Spleen (tissue), 11 donors: ENCODE results near the gene PRR33. TPM values are rescaled to one million over a fixed set of nuclear protein-coding genes. Genes with fewer than 3 reads are reported as not detected.

ENCODE experiments used
- DNase-seq: peaks from one replicate; pipeline ENCODE4 v3.0.0-alpha.2; 2020
- H3K27ac ChIP-seq, 8 donors: fragments of 200-600 bp; sonication (generic) in 7 of 8; 1 replicate in 4 of 8; 2 replicates in 4 of 8; pipeline versions ENCODE4 v1.5.0 to v1.8.0; 2016 to 2021; ENCODE audit warnings: inconsistent platforms in 4 of 8, mild to moderate bottlenecking in 4 of 8, moderate library complexity in 1 of 8
- H3K27me3 ChIP-seq, 7 donors: fragments of 200-600 bp; sonication (generic) in 6 of 7; replicated peaks in 1 of 7; 1 replicate in 4 of 7; 2 replicates in 3 of 7; pipeline versions ENCODE4 v1.5.0 to v1.8.0; 2016 to 2021; ENCODE audit warnings: inconsistent platforms in 3 of 7, mild to moderate bottlenecking in 1 of 7
- H3K36me3 ChIP-seq, 6 donors: fragments of 200-600 bp; sonication (generic) in 5 of 6; 1 replicate in 4 of 6; 2 replicates in 2 of 6; pipeline versions ENCODE4 v1.5.0 to v1.8.0; 2016 to 2021; ENCODE audit warnings: inconsistent platforms in 2 of 6
- H3K4me1 ChIP-seq, 6 donors: fragments of 200-600 bp; sonication (generic) in 5 of 6; 1 replicate in 3 of 6; 2 replicates in 3 of 6; pipeline versions ENCODE4 v1.5.0 to v1.8.0; 2016 to 2021; ENCODE audit warnings: inconsistent platforms in 3 of 6
- H3K4me3 ChIP-seq, 8 donors: fragments of 200-600 bp; sonication (generic) in 7 of 8; 1 replicate in 4 of 8; 2 replicates in 4 of 8; pipeline versions ENCODE4 v1.5.0 to v1.8.0; 2016 to 2021; ENCODE audit warnings: inconsistent platforms in 4 of 8, mild to moderate bottlenecking in 4 of 8, moderate library complexity in 2 of 8
- H3K9me3 ChIP-seq, 8 donors: fragments of 200-600 bp; sonication (generic) in 7 of 8; 1 replicate in 4 of 8; 2 replicates in 4 of 8; pipeline versions ENCODE4 v1.5.0 to v1.8.0; 2016 to 2021; ENCODE audit warnings: inconsistent platforms in 4 of 8
- POLR2A ChIP-seq, 3 donors: fragments of 450-650 bp; IDR thresholded peaks; one replicate each; pipeline ENCODE4 v1.5.1; 2017; ENCODE audit warnings: antibody characterized with exemption in 3 of 3, mild to moderate bottlenecking in 1 of 3
- POLR2AphosphoS5 ChIP-seq, 3 donors: sonication (generic); formaldehyde crosslinking; IDR thresholded peaks; one replicate each; pipeline ENCODE4 v1.5.1; 2017; ENCODE audit warnings: antibody characterized with exemption in 3 of 3
- WGBS, 5 donors: extraction: QIAGEN DNeasy Blood & Tissue Kit in 3 of 5; methylation state at CpG; one replicate each; pipeline versions ENCODE4 v1.1.5 to v1.1.7; 2013 to 2018; 5-methylcytosine and 5-hydroxymethylcytosine counted together
- intact Hi-C: fragments of 100-400 bp; cut with DNase I; formaldehyde crosslinking; loops from one replicate; pipeline ENCODE4 v1.15.0; 2023; ENCODE audit warnings: low total_unique reads
- polyA plus RNA-seq, 3 donors: library from polyadenylated mRNA; stranded (reverse); fragments of 200-250 nt; gene quantifications; one replicate each; pipeline ENCODE4 v1.2.1, GENCODE V29; 2013
- total RNA-seq, 7 donors: library from RNA; depleted of rRNA in 3 of 7; stranded (reverse); fragments of >200 nt in 3 of 7; fragmentation: NEBNext Ultra II Directional in 4 of 7; extraction: Animal tissue kit (Norgen Biotek cat#: 25700) in 4 of 7; gene quantifications; one replicate each; pipeline versions ENCODE4 v1.1.0 to v1.2.1, GENCODE V29; 2016 to 2021
- TF ChIP-seq, protein P1 (sequence below), 11 experiments: fragments of 200-600 bp in 7 of 11; fragments of 450-650 bp in 4 of 11; sonication (generic) in 4 of 11; IDR thresholded peaks in 8 of 11; conservative IDR thresholded peaks in 3 of 11; 1 replicate in 7 of 11; 2 replicates in 4 of 11; pipeline versions ENCODE4 v1.4.0 to v1.8.0; 2016 to 2021; ENCODE audit warnings: antibody characterized with exemption in 11 of 11, inconsistent platforms in 4 of 11, mild to moderate bottlenecking in 1 of 11
- donor health status: healthy with polysubstance abuse.
- donor health status: DM: no; HTN: no; CAD: no; lungs with moderate emphysema.
- donor health status: DM: no; HTN: no; CAD: no.
- donor health status: Bipolar disorder and iron deficiency.
- donor health status: healthy.
- donor health status: DM: no; HTN: no; CAD: no.
- donor health status: DM: yes; HTN: yes; CAD: no.

The PRR33 gene
- total and polyA plus RNA-seq, 10 donors: 0.03 to 0.64 (median 0.20) TPM; not detected in 7

DNA sequence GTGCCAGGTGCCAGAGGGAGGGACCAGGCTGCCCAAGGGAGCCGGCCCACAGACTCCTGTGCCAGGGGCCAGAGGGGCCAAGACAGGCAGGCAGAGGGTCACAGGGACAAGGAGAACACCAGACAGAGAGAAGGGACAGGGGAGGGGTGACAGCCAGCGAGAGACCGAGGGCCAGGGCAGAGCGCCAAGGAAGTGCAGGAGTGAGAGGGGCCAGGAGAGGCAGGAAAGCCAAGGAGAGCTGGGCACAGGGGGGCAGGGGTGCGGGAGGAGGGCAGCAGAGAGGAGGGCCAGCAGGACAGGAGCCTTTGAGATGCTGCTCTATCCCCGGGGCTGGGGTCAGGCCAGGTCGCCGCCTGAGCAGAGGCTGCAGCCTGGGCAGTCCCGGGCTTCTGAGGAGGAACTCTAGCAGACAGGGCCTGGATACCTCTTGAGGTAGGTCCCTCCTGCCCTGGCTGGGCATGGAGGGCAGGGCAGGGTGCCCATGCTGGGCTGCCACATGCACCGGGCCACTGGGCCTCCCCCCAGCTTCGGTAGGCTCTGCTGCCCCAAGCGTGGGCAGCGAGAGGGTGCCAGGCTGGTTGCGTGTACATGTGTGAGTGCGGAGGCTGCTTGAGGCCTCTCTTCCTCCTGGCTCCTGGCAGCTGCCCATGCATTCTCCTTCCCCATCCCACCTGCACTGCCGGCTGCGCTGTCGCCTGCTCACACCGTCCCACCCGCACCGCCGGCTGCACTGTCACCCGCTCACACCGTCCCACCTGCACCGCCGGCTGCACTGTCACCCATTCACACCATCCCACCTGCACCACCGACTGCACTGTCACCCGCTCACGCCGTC lies 26.6 kb downstream of the PRR33 start:
- Histone ChIP-seq H3K9me3 (no peaks in the 10 kb centered on the region), H3K36me3 (peaks cover 0 to 62% (median 5%) of the 10 kb centered on the region in 6 donors), H3K4me3 (peak overlapping the region in 6 of 8 donors; percentile 10 to 71 (median 18)), H3K27ac (peak overlapping the region; percentile 13 to 86 (median 74)), H3K27me3 (no peaks in the 10 kb centered on the region), H3K4me1 (peaks cover 25 to 85% (median 75%) of the 10 kb centered on the region in 6 donors)
- DNase-seq: peak; percentile 77
- 78 to 87% (median 80%) methylated on average over 25 to 30 of the region's 30 CpGs for WGBS, 5 donors
- TF ChIP-seq, protein P1, sequence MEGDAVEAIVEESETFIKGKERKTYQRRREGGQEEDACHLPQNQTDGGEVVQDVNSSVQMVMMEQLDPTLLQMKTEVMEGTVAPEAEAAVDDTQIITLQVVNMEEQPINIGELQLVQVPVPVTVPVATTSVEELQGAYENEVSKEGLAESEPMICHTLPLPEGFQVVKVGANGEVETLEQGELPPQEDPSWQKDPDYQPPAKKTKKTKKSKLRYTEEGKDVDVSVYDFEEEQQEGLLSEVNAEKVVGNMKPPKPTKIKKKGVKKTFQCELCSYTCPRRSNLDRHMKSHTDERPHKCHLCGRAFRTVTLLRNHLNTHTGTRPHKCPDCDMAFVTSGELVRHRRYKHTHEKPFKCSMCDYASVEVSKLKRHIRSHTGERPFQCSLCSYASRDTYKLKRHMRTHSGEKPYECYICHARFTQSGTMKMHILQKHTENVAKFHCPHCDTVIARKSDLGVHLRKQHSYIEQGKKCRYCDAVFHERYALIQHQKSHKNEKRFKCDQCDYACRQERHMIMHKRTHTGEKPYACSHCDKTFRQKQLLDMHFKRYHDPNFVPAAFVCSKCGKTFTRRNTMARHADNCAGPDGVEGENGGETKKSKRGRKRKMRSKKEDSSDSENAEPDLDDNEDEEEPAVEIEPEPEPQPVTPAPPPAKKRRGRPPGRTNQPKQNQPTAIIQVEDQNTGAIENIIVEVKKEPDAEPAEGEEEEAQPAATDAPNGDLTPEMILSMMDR (IDR thresholded peaks at IDR 0.05 in 8 of 11, conservative IDR thresholded peaks at IDR 0.05 in 3 of 11): no peak
- TF ChIP-seq POLR2AphosphoS5 (IDR thresholded peaks at IDR 0.05) (peak in 1 of 3 donors; percentile 23), POLR2A (IDR thresholded peaks at IDR 0.05) (no peak)
- intact Hi-C loops: no loop called here

GRCh38 chr11:1864231-1864630 lies 27.5 kb downstream of the PRR33 start:
- Histone ChIP-seq H3K27ac (peak overlapping the region; percentile 13 to 86 (median 74)), H3K36me3 (peaks cover 0 to 61% (median 5%) of the 10 kb centered on the region in 6 donors), H3K4me1 (peaks cover 20 to 84% (median 69%) of the 10 kb centered on the region in 6 donors), H3K9me3 (no peaks in the 10 kb centered on the region), H3K4me3 (peak overlapping the region in 4 of 8 donors; percentile 12 to 71 (median 18)), H3K27me3 (no peaks in the 10 kb centered on the region)
- intact Hi-C loops: no loop called here
- peak in 2 of 3 donors; percentile 17 to 19 for TF ChIP-seq POLR2AphosphoS5 (IDR thresholded peaks at IDR 0.05)
- TF ChIP-seq POLR2A (IDR thresholded peaks at IDR 0.05): no peak
- TF ChIP-seq, protein P1 (IDR thresholded peaks at IDR 0.05 in 8 of 11, conservative IDR thresholded peaks at IDR 0.05 in 3 of 11): no peak
- DNase-seq: peak; percentile 80
- 51 to 66% (median 59%) methylated on average over 16 to 18 of the region's 18 CpGs for WGBS, 5 donors

DNA sequence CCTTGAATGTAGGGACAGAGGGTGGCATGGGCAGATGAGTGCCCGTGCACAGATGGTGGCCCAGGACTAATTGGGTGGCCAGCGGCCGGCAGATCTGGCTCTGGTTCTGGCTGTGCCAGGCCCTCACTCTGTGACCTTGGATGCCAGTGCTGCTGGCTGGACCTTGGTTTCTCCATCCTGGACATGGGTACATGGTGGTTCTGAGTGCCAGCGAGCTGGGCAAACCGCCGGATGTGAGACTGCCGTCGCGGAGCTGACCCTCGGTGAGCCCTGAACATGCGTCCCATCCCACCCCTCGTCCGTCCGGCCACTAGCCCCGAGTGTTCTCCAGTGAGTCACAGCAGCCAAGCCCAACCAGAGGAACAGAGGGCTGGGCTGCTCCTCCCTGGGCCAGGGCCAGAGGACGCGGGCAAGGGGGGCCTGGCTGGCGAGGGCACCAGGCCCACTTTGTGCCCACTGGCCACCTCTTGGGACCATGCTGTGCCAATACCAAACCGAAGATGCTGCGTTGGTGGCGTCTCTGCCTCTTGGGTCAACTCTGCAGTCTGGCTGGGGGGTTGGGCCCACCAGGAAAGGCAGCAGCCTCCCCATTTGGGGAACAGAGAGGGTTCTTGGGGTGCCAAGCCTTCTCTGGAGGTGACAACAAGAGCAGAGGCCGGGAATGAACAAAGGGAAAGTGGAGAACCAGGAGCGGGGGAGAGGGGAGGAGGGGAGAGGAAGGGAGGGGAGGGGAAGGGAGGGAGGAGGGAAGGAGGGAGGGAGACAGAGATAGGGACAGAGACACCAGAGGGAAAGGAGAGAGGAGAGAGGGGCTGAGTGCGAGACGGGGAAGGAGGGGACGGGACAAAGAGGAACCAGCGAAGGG lies 28.1 kb downstream of the PRR33 start:
- intact Hi-C loops: no loop called here
- TF ChIP-seq POLR2A (IDR thresholded peaks at IDR 0.05): no peak
- peak; percentile 85 to 89 (median 86) for TF ChIP-seq POLR2AphosphoS5 (IDR thresholded peaks at IDR 0.05)
- Histone ChIP-seq H3K36me3 (peaks cover 0 to 62% (median 5%) of the 10 kb centered on the region in 6 donors), H3K4me3 (peak overlapping the region in 3 of 8 donors; percentile 12 to 71 (median 19)), H3K27ac (peak overlapping the region; percentile 35 to 86 (median 74)), H3K27me3 (no peaks in the 10 kb centered on the region), H3K4me1 (peaks cover 20 to 84% (median 68%) of the 10 kb centered on the region in 6 donors), H3K9me3 (no peaks in the 10 kb centered on the region)
- peak; percentile 90 for DNase-seq
- WGBS, 5 donors: 41 to 57% (median 50%) methylated on average over 9 to 27 of the region's 27 CpGs

GRCh38 chr11:1862588-1863351 lies 28.9 kb downstream of the PRR33 start:
- peak overlapping the region in 1 of 8 donors; percentile 71 for H3K4me3 ChIP-seq

More at GRCh38 chr11:1862588-1863351, 28.9 kb downstream of the PRR33 start:
- H3K4me1 ChIP-seq: peaks cover 12 to 84% (median 68%) of the 10 kb centered on the region in 6 donors
- DNase-seq: peak; percentile 73
- no peak for TF ChIP-seq POLR2A (IDR thresholded peaks at IDR 0.05)
- no peak for TF ChIP-seq POLR2AphosphoS5 (IDR thresholded peaks at IDR 0.05)
- TF ChIP-seq, protein P1 (IDR thresholded peaks at IDR 0.05 in 8 of 11, conservative IDR thresholded peaks at IDR 0.05 in 3 of 11): no peak
- intact Hi-C loops: no loop called here
- no peaks in the 10 kb centered on the region for H3K27me3 ChIP-seq
- WGBS, 5 donors: 75 to 95% (median 86%) methylated on average over 13 to 14 of the region's 14 CpGs
- H3K27ac ChIP-seq: peak overlapping the region; percentile 35 to 86 (median 74)
- H3K9me3 ChIP-seq: no peaks in the 10 kb centered on the region
- peaks cover 0 to 63% (median 5%) of the 10 kb centered on the region in 6 donors for H3K36me3 ChIP-seq
